HEK293T (cell line): ENCODE measurements around the gene ARID1B.

ENCODE experiments used
- BHLHE40 ChIP-seq: fragments of 450-650 bp; IDR thresholded peaks from 2 replicates; pipeline ENCODE4 v1.6.1; 2016; ENCODE audit warnings: mild to moderate bottlenecking, moderate library complexity, borderline replicate concordance
- NFRKB ChIP-seq: fragments of 450-650 bp; IDR thresholded peaks from 2 replicates; pipeline ENCODE4 v1.6.1; 2016; ENCODE audit warnings: mild to moderate bottlenecking, moderate library complexity

DNA sequence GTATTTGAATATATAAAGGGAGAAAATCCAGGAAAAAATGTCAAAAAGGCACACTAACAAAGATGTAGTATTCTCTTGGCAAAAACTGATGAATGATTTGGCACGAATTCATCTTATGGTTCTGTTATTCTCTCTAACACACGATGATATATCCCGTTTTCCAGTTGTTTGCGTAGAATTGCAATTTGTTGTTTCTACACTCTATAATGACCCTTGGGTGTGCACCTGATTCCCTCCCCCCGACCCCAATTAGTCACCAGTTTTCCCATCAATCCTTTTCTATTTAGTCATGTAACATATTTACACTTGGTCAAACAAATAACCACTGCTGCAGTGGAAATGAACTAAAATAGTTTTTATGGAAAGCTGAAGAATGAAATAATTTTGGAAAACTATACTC is 1.5 kb upstream of the ARID1B start:
- TF ChIP-seq NFRKB (no peak), BHLHE40 (no peak)
